GM19035 (cell line): ENCODE results near the gene STAMBPL1.

Experiments
- ATAC-seq: cut with Tn5 transposase; IDR thresholded peaks from one replicate; pipeline ENCODE4 v1.9.1; 2021; ENCODE audit not compliant: unreplicated experiment

Gene STAMBPL1

GRCh38 chr10:88949051-88949450, 69.0 kb downstream of the STAMBPL1 start:
- no peak for ATAC-seq

- no peak for ATAC-seq
Measured at GRCh38 chr10:88949912-88950837, 70.1 kb downstream of the STAMBPL1 start.

GRCh38 chr10:88952647-88953111, 72.6 kb downstream of the STAMBPL1 start, which contains the start of gene ACTA2:
Gene ACTA2, minus strand, starts transcription at chr10:88952773. Its CDS starts 3,843 bp downstream, at chr10:88948930.
- ATAC-seq, result no peak

GRCh38 chr10:88953662-88954061, 73.6 kb downstream of the STAMBPL1 start:
- ATAC-seq, result no peak

GRCh38 chr10:88954458-88955083, 74.5 kb downstream of the STAMBPL1 start:
- ATAC-seq, result no peak

- no peak for ATAC-seq
Measured at GRCh38 chr10:88957381-88957780, 77.3 kb downstream of the STAMBPL1 start.

- no peak for ATAC-seq
Measured at GRCh38 chr10:88958721-88959120, 78.7 kb downstream of the STAMBPL1 start.

GRCh38 chr10:88960802-88961201, 80.8 kb downstream of the STAMBPL1 start:
- no peak for ATAC-seq

- ATAC-seq, result no peak
Measured at GRCh38 chr10:88961266-88961665, 81.2 kb downstream of the STAMBPL1 start.

- ATAC-seq, result no peak
Measured at GRCh38 chr10:88962336-88962735, 82.3 kb downstream of the STAMBPL1 start.

GRCh38 chr10:88963318-88963717, 83.3 kb downstream of the STAMBPL1 start:
- ATAC-seq, result no peak

GRCh38 chr10:88964360-88964759, 84.3 kb downstream of the STAMBPL1 start:
- ATAC-seq, result no peak

GRCh38 chr10:88964869-88965415, 84.9 kb downstream of the STAMBPL1 start:
- ATAC-seq, result no peak

GRCh38 chr10:88966797-88967196, 86.8 kb downstream of the STAMBPL1 start:
- ATAC-seq, result no peak

- no peak for ATAC-seq
Measured at GRCh38 chr10:88968391-88968790, 88.3 kb downstream of the STAMBPL1 start.

- ATAC-seq, result no peak
Measured at GRCh38 chr10:88971221-88972061, 91.4 kb downstream of the STAMBPL1 start.
